WTC11 (cell line): ENCODE results near the gene PRXL2B. TPM values are rescaled to one million over a fixed set of nuclear protein-coding genes. Genes with fewer than 3 reads are reported as not detected.

ENCODE experiments used
- ATAC-seq: fragments of 200-7000 bp; cut with Tn5 transposase; 2 replicates; pipeline ENCODE4 v1.10.0; 2021; ENCODE audit warnings: mild to moderate bottlenecking, moderate library complexity
- CTCF ChIA-PET: fragments of 300-600 bp; sonication (Branson Sonifier 250); formaldehyde crosslinking; loops from one replicate; lab custom pipeline; 2021; ENCODE audit warnings: antibody characterized with exemption; lab: Charles Lee
- POLR2A ChIA-PET: fragments of 350-600 bp; sonication (Branson Sonifier 250); formaldehyde crosslinking; loops from one replicate; lab custom pipeline; 2021; ENCODE audit warnings: antibody characterized with exemption; lab: Charles Lee
- DNase-seq: peaks from one replicate; pipeline ENCODE4 v3.0.0; 2021; ENCODE audit warnings: low spot score
- H3K27ac Mint-ChIP-seq: 2 replicates; pipeline ENCODE4 v1.8.0; 2021; ENCODE audit warnings: mixed read lengths
- H3K27me3 Mint-ChIP-seq: 2 replicates; pipeline ENCODE4 v1.8.0; 2021; ENCODE audit warnings: low read depth, mild to moderate bottlenecking, moderate library complexity, mixed read lengths
- H3K36me3 Mint-ChIP-seq: 2 replicates; pipeline ENCODE4 v1.8.0; 2021; ENCODE audit warnings: mixed read lengths
- H3K4me1 Mint-ChIP-seq: 2 replicates; pipeline ENCODE4 v1.8.0; 2022; ENCODE audit warnings: mixed read lengths
- H3K4me3 Mint-ChIP-seq: 2 replicates; pipeline ENCODE4 v1.8.0; 2021; ENCODE audit warnings: mild to moderate bottlenecking, moderate library complexity, mixed read lengths
- H3K9me3 Mint-ChIP-seq: 2 replicates; pipeline ENCODE4 v1.8.0; 2021; ENCODE audit warnings: mixed read lengths
- CBFB ChIP-seq: sonication (generic); formaldehyde crosslinking; IDR thresholded peaks from 2 replicates; pipeline ENCODE4 v1.8.1; 2022; ENCODE audit warnings: mild to moderate bottlenecking, low read depth, missing genetic modification reagents
- E2F1 ChIP-seq: sonication (generic); formaldehyde crosslinking; IDR thresholded peaks from 2 replicates; pipeline ENCODE4 v1.8.0; 2022; ENCODE audit warnings: mild to moderate bottlenecking, missing genetic modification reagents
- ESRRA ChIP-seq: sonication (generic); formaldehyde crosslinking; IDR thresholded peaks from 2 replicates; pipeline ENCODE4 v1.8.1; 2022; ENCODE audit warnings: mild to moderate bottlenecking, missing genetic modification reagents, borderline replicate concordance
- GABPB1 ChIP-seq: sonication (generic); formaldehyde crosslinking; IDR thresholded peaks from 2 replicates; pipeline ENCODE4 v1.8.1; 2023; ENCODE audit warnings: mild to moderate bottlenecking, missing genetic modification reagents
- GRHL2 ChIP-seq: fragments of 250-450 bp; sonication (Bioruptor Pico); IDR thresholded peaks from 2 replicates; pipeline ENCODE4 v1.8.0; 2022; ENCODE audit warnings: mild to moderate bottlenecking, moderate library complexity; ENCODE audit not compliant: insufficient replicate concordance, severe bottlenecking
- JUN ChIP-seq: sonication (generic); formaldehyde crosslinking; IDR thresholded peaks from 2 replicates; pipeline ENCODE4 v1.8.0; 2023; ENCODE audit warnings: mild to moderate bottlenecking, missing genetic modification reagents
- NFYB ChIP-seq: sonication (generic); formaldehyde crosslinking; conservative IDR thresholded peaks from 2 replicates; pipeline ENCODE4 v1.8.0; 2022; ENCODE audit warnings: low read depth, missing genetic modification reagents
- TCF7 ChIP-seq: sonication (generic); formaldehyde crosslinking; IDR thresholded peaks from 2 replicates; pipeline ENCODE4 v1.8.0; 2022; ENCODE audit warnings: mild to moderate bottlenecking, low read depth, missing genetic modification reagents, moderate library complexity
- ZNF416 ChIP-seq: fragments of 250-450 bp; sonication (Bioruptor Pico); IDR thresholded peaks from 2 replicates; pipeline ENCODE4 v1.9.0; 2021; ENCODE audit warnings: mild to moderate bottlenecking, inconsistent platforms
- total RNA-seq: library from RNA; stranded (reverse); gene quantifications from 3 replicates; pipeline ENCODE4 v1.2.3, GENCODE V29; 2021
- TF ChIP-seq, protein P1 (sequence below): sonication (generic); formaldehyde crosslinking; IDR thresholded peaks from 2 replicates; pipeline ENCODE4 v1.8.0; 2022; ENCODE audit warnings: mild to moderate bottlenecking, missing genetic modification reagents
- TF ChIP-seq, protein P2 (sequence below): sonication (generic); formaldehyde crosslinking; IDR thresholded peaks from 2 replicates; pipeline ENCODE4 v1.8.1; 2022; ENCODE audit warnings: low read depth, mild to moderate bottlenecking, moderate library complexity, missing genetic modification reagents, borderline replicate concordance
- TF ChIP-seq, protein P3 (sequence below): sonication (generic); formaldehyde crosslinking; IDR thresholded peaks from 2 replicates; pipeline ENCODE4 v1.8.1; 2023; ENCODE audit warnings: mild to moderate bottlenecking, missing genetic modification reagents, moderate library complexity
- TF ChIP-seq, protein P4 (sequence below): fragments of 250-450 bp; sonication (Bioruptor Pico); IDR thresholded peaks from 2 replicates; pipeline ENCODE4 v1.9.0; 2021; ENCODE audit warnings: mild to moderate bottlenecking, borderline replicate concordance
- TF ChIP-seq, protein P5 (sequence below): fragments of 250-450 bp; sonication (Bioruptor Pico); conservative IDR thresholded peaks from 2 replicates; pipeline ENCODE4 v1.9.0; 2021; ENCODE audit warnings: mild to moderate bottlenecking

PRXL2B gene
- total RNA-seq, 1 experiment from 2014 or later, result 50.3 TPM

DNA sequence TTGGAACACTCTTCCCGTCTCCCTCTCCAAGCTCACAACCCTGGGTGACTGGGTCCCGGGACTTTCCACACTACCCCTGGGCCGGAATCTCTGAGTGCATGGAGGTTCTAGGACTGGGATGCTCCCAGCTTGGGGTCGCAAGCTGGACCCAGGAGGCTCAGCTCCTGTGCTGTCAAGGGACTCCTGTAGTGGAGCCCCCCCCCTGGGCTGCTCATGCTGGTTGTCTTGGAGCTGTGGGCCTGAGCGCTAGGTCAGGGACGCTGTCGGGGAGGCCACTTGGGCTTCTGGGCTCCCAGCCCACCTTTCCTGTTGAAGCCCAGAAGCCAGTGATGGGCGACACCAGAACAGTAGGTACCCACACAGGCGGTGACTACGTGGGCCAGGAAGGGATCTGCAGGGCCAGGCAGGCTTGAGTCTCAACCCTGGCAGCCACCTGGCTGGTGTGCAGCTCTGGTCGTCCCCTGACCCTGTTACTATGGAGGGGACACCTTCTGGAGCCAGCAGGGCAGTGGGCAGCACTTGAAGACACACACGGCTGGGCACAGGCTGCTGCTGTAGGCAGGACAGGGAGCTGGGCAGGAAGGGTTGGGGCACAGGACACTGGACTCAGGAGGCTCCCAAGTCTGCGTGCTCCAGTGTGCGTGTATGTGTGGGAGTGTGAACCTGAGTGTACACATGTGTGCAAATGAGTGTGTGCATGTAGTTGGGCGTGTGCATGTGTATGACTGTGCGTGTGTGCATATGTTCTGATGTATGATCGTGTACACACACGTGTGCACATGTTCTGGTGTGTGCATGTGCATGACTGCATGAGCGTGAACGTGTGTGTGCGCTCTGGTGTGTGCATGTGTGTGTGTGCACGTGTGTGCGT is 43.3 kb downstream of the PRXL2B start:
- peaks cover 19% of the 10 kb centered on the region for H3K36me3 Mint-ChIP-seq
- peak overlapping the region; percentile 51 for H3K4me3 Mint-ChIP-seq
- peaks cover 68% of the 10 kb centered on the region for H3K27me3 Mint-ChIP-seq
- TF ChIP-seq, protein P1, sequence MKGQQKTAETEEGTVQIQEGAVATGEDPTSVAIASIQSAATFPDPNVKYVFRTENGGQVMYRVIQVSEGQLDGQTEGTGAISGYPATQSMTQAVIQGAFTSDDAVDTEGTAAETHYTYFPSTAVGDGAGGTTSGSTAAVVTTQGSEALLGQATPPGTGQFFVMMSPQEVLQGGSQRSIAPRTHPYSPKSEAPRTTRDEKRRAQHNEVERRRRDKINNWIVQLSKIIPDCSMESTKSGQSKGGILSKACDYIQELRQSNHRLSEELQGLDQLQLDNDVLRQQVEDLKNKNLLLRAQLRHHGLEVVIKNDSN (CRISPR knock-in tag), result no peak
- TF ChIP-seq NFYB (CRISPR knock-in tag) (no peak), GABPB1 (CRISPR knock-in tag) (no peak), GRHL2 (CRISPR knock-in tag) (no peak), E2F1 (CRISPR knock-in tag) (no peak)
- DNase-seq (no peak), ATAC-seq (no peak)
- H3K9me3 Mint-ChIP-seq, result peaks cover 15% of the 10 kb centered on the region
- H3K27ac Mint-ChIP-seq, result no peak overlapping the region
- ChIA-PET POLR2A (no interaction called here), CTCF (interaction anchor here (0.6 to 1.1 kb wide), 3 partner anchors 68 to 353 kb away, joined by 3 to 5 read pairs (median 4); no protein-coding TSS in a partner anchor)
- H3K4me1 Mint-ChIP-seq, result 0 out of 2 replicates have a peak, but pooled peaks cover 2% of the 10 kb centered on the region

DNA sequence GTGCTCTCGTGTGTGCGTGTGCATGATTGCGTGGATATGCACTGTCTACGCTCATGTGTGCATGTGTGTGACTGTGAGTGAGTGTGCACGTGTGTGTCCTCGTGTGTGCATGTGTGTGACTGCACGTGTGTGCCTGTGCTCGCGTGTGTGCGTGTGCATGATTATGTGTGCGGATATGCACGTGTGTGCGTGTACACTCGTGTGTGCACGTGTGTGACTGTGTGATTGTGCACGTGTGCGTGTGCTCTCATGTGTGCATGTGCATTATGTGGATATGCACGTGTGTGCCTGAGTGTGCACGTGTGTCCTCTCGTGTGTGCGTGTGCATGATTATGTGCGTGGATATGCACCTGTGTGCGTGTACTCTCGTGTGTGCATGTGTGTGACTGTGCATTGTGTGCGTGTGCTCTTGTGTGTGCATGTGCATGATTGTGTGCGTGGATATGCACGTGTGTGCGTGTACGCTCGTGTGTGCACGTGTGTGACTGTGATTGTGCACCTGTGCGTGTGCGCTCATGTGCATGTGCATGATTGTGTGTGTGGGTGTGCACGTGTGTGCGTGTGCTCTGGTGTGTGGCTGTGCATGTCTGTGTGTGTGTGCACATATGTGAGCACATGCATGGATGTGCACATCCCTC is 44.0 kb downstream of the PRXL2B start:
- Mint-ChIP-seq H3K9me3 (peaks cover 15% of the 10 kb centered on the region), H3K27ac (no peak overlapping the region), H3K36me3 (peaks cover 19% of the 10 kb centered on the region), H3K4me3 (peak overlapping the region; percentile 38), H3K4me1 (0 out of 2 replicates have a peak, but pooled peaks cover 2% of the 10 kb centered on the region), H3K27me3 (peaks cover 64% of the 10 kb centered on the region)
- no peak for DNase-seq
- TF ChIP-seq, protein P2, sequence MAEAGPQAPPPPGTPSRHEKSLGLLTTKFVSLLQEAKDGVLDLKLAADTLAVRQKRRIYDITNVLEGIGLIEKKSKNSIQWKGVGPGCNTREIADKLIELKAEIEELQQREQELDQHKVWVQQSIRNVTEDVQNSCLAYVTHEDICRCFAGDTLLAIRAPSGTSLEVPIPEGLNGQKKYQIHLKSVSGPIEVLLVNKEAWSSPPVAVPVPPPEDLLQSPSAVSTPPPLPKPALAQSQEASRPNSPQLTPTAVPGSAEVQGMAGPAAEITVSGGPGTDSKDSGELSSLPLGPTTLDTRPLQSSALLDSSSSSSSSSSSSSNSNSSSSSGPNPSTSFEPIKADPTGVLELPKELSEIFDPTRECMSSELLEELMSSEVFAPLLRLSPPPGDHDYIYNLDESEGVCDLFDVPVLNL (CRISPR knock-in tag), result no peak
- TF ChIP-seq E2F1 (CRISPR knock-in tag) (no peak), TCF7 (CRISPR knock-in tag) (0 out of 2 replicates have a peak, but pooled peaks have one; percentile 58), ESRRA (CRISPR knock-in tag) (no peak)
- no peak for ATAC-seq
- ChIA-PET POLR2A (no interaction called here), CTCF (no interaction called here)

DNA sequence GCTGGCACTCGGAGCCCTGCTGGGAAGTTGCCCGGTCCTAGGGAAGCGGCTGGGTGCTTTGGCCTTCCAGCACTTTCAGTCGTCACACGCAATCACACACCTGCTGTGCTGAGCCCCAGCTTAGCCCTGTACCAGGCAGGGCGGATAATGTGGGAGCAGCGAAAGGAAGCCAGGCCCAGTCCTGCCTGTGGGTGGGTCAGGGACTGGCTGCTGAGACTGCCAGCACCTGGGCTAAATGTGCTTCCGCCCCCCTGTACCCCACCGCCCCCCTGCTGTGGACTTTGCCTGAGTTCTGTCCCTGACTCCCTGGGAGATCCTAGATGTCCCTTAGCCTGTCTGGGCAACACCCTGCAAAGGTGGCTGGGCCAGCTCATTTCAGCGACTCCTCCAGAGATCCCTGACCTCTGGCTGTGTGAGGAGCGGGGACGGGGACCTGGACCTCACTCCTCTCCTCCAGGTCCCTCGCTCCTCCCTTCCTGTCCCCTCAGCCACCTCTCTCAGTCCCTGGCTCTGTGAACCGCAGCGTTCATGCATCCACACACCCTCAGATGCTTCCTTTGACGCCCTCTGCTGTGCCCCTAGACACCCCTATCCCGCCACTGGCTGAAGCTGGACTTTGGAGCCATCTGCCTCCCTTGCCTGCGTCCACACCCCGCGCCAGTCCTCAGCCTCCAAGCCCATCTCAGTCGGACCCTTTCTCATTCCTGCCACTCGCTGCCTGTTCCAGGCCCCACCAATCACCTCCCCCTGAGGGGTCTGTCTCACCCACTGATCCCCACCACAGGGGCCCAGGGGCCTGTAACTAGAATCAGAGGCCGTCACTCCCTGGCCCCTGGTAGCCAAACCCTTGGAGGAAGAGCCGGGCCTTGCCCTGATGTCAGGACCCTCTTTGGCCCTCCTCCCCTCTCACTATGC is 44.8 kb downstream of the PRXL2B start:
- no peak for DNase-seq
- ATAC-seq, result no peak
- ChIA-PET POLR2A (no interaction called here), CTCF (no interaction called here)
- Mint-ChIP-seq H3K27me3 (peaks cover 64% of the 10 kb centered on the region), H3K27ac (no peak overlapping the region), H3K4me3 (no peak overlapping the region), H3K4me1 (0 out of 2 replicates have a peak, but pooled peaks cover 2% of the 10 kb centered on the region), H3K36me3 (peaks cover 26% of the 10 kb centered on the region), H3K9me3 (peaks cover 19% of the 10 kb centered on the region)
- TF ChIP-seq, protein P3, sequence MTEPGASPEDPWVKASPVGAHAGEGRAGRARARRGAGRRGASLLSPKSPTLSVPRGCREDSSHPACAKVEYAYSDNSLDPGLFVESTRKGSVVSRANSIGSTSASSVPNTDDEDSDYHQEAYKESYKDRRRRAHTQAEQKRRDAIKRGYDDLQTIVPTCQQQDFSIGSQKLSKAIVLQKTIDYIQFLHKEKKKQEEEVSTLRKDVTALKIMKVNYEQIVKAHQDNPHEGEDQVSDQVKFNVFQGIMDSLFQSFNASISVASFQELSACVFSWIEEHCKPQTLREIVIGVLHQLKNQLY (CRISPR knock-in tag), result no peak
- TF ChIP-seq CBFB (CRISPR knock-in tag) (no peak), ZNF416 (CRISPR knock-in tag) (no peak), JUN (CRISPR knock-in tag) (no peak)
- TF ChIP-seq, protein P4, sequence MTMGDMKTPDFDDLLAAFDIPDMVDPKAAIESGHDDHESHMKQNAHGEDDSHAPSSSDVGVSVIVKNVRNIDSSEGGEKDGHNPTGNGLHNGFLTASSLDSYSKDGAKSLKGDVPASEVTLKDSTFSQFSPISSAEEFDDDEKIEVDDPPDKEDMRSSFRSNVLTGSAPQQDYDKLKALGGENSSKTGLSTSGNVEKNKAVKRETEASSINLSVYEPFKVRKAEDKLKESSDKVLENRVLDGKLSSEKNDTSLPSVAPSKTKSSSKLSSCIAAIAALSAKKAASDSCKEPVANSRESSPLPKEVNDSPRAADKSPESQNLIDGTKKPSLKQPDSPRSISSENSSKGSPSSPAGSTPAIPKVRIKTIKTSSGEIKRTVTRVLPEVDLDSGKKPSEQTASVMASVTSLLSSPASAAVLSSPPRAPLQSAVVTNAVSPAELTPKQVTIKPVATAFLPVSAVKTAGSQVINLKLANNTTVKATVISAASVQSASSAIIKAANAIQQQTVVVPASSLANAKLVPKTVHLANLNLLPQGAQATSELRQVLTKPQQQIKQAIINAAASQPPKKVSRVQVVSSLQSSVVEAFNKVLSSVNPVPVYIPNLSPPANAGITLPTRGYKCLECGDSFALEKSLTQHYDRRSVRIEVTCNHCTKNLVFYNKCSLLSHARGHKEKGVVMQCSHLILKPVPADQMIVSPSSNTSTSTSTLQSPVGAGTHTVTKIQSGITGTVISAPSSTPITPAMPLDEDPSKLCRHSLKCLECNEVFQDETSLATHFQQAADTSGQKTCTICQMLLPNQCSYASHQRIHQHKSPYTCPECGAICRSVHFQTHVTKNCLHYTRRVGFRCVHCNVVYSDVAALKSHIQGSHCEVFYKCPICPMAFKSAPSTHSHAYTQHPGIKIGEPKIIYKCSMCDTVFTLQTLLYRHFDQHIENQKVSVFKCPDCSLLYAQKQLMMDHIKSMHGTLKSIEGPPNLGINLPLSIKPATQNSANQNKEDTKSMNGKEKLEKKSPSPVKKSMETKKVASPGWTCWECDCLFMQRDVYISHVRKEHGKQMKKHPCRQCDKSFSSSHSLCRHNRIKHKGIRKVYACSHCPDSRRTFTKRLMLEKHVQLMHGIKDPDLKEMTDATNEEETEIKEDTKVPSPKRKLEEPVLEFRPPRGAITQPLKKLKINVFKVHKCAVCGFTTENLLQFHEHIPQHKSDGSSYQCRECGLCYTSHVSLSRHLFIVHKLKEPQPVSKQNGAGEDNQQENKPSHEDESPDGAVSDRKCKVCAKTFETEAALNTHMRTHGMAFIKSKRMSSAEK (CRISPR knock-in tag), result no peak
- TF ChIP-seq, protein P5, sequence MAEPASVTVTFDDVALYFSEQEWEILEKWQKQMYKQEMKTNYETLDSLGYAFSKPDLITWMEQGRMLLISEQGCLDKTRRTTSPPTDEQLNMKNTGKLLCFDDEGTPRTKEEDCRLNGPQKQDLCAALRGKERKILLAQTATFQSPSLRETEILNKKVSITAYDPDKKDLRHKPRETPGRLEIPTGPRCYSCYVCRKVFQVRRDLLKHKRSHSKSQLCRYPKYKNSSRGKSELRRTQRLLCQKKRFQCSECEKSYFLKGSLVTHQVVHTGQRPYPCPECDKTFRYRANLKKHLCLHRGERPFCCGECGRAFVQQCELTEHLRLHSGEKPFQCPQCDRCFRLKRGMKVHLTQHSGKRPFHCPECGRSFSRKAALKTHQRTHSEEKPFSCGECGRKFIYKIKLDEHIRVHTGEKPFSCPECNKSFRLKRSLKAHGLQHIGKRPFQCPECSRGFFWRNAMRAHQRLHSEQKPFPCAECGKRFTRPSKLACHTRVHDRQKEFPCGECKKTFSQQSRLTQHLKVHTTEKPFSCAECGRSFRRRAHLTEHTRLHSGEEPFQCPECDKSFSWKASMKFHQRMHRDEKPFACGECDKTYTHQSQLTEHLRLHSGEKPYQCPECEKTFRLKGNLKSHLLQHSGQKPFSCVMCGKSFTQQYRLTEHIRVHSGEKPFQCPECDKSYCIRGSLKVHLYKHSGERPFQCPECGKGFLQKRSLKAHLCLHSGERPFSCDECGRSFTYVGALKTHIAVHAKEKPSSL (CRISPR knock-in tag), result no peak
